ENCODE measurements around the gene TMIGD1.

Gene TMIGD1

GRCh38 chr17:30323895-30324319 is 9.9 kb downstream of the TMIGD1 start:
- DNase-seq: no peak

GRCh38 chr17:30323262-30323894 is 10.5 kb downstream of the TMIGD1 start:
- DNase-seq: no peak

- DNase-seq: no peak
Measured at GRCh38 chr17:30321314-30321713, 12.5 kb downstream of the TMIGD1 start.

DNA sequence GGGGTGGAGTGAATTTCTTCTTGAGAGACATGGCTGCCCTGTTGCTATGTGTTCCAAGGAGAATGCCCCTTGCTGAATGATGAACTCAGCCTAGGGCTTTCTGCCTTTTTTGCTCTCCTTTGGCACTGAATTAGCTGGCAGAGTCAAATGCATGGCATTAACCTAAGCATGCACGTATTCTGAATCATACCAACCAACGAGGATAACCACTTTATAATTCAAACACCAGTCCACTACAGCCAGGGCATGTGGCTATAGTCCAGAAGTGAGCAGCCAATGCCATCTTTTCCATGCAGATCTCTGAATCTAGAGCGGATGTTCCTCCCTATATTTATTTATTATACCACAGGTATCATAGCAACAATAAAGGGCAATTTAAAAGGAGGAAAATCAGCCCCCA is 15.7 kb downstream of the TMIGD1 start:
- DNase-seq: no peak

DNA sequence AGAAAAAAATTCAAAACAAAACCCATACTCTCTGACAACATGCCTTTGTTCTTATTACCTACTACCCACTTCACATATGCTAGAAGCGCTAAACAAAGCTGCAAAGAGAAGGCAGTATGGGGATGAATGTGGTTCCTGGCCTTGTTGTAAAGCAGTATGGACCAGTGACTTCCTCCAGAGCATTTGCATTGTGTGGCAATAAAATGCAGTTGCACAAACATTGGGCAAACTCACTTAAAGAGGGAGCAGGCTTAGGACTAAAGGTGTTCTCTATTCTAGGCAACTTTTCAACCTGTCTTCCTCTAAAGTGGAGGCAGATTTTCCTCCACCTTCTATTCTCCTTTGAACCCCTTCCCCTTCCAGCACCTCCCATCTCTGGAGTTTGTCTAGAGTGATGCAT is 17.1 kb downstream of the TMIGD1 start:
- DNase-seq: no peak

DNA sequence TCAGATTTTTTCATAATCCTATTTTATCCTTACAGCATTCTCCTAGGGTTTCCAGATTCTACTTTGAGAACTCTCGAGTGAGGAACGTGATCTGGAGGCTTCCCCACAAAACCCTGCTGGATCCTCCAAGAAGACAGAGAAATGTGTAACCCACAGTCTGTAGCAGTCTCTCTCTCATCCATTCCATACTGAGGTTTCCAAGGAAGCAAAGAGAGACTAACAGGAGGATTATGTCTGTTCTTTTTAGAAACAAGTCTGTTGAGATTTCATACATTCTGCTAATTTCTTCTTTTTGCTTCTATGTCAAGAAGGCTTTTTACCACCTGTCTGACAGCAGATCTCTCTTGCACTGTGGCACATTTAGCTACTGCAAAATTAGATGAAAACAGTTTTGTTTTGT is 18.8 kb downstream of the TMIGD1 start:
- DNase-seq: no peak

DNA sequence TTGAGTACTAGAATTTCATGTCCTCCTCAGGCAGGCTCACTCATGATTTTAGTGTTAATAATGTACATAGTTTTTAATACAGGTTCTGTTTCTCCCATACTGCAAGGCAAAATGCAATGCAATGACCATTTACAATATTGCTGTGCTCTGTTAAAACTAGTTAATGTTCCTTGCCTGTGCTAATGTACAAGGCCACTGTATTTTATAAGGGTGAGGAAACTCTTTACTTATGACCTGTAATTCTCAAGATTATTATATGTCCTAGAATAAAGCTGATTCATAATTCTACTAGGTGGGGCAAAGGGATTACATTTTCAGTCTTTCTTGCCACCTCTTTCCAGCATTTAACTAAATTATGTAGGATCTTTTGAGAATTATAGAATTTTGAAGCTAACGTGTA is 19.4 kb downstream of the TMIGD1 start:
- DNase-seq: no peak

- no peak for DNase-seq
Measured at GRCh38 chr17:30312226-30312625, 21.6 kb downstream of the TMIGD1 start.

- no peak for DNase-seq
Measured at GRCh38 chr17:30310562-30310961, 23.3 kb downstream of the TMIGD1 start.

DNA sequence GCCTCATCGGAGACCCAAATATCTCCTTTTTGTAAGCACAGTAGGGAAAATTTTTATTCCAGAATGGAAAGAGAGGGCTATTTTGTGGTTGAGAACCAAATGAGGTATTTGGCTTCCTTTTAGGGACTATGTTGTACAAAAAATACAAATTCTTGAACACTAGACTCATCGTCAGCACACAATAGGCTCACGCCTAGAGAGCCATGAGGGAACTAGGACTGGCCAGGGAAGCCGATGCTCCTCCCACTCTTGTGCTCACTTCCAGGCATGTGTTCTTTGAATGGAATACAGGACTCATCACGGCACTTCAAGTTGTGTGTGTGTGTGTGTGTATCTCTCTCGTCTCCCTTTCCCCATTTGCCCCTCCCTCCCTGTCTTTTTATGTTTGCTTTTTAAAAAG is 24.3 kb downstream of the TMIGD1 start:
- DNase-seq: no peak

- DNase-seq: no peak
Measured at GRCh38 chr17:30308406-30308805, 25.5 kb downstream of the TMIGD1 start.

- DNase-seq: no peak
Measured at GRCh38 chr17:30304778-30305177, 29.1 kb downstream of the TMIGD1 start.

DNA sequence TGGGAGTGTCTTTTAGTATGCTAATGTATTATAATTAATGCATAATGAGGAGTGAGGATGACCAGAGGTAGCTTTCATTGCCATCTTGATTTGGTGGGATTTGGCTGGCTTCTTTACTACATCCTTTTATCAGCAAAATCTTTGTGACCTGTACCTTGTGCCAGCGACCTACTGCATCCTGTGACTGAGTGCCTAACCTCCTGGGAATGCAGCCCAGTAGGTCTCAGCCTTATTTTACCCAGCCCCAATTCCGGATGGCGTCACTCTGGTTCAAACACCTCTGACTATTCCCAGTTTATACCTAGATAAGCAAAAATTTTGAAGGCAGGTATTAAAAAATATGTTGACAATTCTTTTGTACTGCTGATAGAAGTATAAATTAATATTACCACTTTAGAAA is 31.6 kb downstream of the TMIGD1 start:
- DNase-seq: no peak

DNA sequence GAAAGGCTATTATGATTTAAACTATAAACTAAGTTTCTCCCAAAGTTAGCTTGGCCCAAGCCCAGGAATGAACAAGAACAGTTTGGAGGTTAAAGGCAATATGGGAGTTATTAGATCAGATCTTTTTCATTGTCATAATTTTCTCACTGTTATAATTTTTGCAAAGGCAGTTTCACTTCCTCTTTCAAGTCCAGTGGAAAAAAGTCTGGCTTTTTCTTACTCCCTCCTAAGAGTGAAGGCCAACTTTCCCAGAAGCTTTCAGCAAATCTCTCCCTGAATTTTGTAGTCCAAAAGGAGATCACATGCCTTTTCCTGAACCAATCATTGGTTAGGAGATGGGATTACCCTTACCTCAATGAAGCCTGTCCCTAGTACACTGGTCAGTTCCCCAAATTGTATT is 33.0 kb downstream of the TMIGD1 start:
- no peak for DNase-seq

DNA sequence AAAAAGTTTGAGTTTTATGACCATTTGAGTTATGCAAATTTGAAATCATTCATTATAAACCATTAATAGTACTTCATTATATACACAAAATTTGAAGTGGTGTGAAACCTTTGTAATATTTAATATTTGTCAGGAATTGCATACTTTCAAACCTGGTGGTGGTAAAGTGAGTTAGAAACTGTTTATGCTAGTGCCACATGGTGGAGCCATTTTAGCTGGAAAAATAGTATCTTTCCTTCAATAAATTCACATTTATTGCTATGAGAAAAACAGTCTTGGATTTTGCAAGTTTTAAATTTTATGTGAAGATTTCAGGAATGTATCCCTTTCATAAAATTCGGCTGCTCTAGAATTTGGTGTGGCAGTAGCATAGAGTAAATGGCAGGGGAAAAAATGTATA is 34.9 kb downstream of the TMIGD1 start:
- DNase-seq: no peak

GRCh38 chr17:30297715-30298114 is 36.1 kb downstream of the TMIGD1 start:
- no peak for DNase-seq

GRCh38 chr17:30296499-30297080 is 37.3 kb downstream of the TMIGD1 start:
- DNase-seq: no peak

DNA sequence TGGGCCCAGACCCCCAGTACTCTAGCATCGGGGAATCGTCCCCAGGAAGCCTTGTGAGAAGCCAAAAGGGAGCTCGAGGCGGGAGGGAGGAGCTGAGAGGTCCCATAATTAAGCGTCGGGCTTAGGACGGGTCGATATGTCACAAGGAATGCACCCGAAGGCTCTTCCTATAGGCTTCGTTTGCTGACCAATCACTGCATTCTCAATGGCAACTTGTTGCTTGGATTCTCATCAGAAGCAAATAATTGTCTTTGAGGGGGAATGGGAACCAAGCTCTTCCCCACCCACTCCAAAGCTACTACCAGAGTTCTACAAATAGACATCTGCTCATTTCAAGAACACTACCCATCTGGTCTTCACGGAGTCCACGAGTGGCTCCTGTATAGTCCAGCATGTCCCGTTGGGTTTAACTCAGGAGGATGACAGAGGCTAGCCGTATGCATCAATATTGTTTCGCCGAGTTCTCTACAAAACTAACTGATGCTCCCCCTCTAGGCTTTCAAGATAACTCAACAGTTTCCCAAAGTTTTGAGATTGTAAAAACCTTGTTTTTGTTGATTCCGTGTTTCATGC is 41.5 kb downstream of the TMIGD1 start:
- DNase-seq: no peak

DNA sequence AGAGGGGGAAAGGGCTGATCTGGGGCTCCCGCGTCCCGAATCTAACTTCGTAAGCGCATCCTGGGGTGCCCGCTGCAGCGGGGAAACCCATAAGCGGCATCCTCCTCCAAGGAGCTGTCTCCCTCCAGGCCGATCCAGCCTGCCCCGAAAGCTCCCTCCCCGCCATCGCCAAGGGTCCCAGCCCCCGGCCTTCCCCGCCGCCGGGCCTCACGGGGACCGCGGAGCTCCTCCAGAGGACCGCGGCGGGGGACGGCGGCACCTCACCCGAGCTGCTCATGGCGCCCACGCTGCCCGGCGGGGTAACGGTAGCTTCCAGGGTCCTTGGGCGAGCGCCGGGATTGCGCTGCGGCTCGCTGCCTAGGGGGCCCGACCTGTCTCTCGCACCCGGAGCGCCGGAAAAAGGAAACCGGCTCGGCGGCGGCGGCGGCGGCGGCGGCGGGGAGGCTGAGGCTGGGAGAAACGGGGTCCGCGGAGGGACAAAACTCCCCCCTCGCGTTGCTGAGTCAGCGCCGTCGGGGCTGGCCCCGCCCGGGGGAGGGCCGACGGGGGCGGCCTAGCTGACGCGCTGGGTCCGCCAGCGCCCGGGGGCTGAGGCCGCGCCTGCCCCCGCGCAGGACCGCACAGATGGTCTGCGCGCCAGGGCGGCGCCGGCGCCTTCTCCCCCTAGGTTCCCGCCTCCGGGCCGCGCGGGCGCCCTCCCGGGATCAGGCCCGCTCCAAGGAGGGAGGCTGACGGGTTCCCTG is 42.1 kb downstream of the TMIGD1 start, which contains the start of gene BLMH:
Gene BLMH (minus strand): TSS at position 402 of the 743 bp plus-strand sequence. CDS start 125 bp downstream, at position 277.
- no peak for DNase-seq

GRCh38 chr17:30290696-30291542 is 42.9 kb downstream of the TMIGD1 start:
- no peak for DNase-seq

DNA sequence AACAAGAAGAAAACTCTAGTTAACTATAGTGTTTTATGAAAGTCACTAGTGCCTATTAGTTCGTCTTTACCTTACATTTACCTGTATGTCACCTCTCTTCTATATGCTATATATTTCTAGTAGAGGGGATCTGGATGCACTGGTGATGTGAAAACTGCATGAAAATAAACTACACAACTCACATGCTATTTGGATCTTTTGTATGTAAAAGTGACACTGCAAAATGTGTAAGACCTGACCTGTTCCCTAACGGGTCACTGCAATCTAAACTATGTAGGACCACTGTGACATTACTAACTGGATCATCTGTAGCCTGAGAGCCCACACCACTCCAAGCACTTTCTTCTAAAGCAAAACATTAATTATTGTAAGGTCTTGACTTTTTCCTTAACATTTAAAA is 43.8 kb downstream of the TMIGD1 start:
- DNase-seq: no peak

- no peak for DNase-seq
Measured at GRCh38 chr17:30279156-30279555, 54.7 kb downstream of the TMIGD1 start.

- no peak for DNase-seq
Measured at GRCh38 chr17:30278032-30278431, 55.8 kb downstream of the TMIGD1 start.
